Measurements from ENCODE around the gene CRIP2.

CRIP2 gene

GRCh38 chr14:105526776-105527380, 52.3 kb downstream of the CRIP2 start:
- peaks cover 3% of the 10 kb centered on the region for H3K9me3 ChIP-seq (ENCODE audit: control insufficient read depth, insufficient read depth, low read length)
- H3K4me3 ChIP-seq (ENCODE audit: low read depth, low read length), result no peak overlapping the region
- no peak overlapping the region for H3K9ac ChIP-seq (ENCODE audit: low read depth, low read length)
- H3K27me3 ChIP-seq (ENCODE audit: control insufficient read depth, insufficient read depth, low read length), result peaks cover 24% of the 10 kb centered on the region
- no peaks in the 10 kb centered on the region for H3K4me1 ChIP-seq (ENCODE audit: control insufficient read depth, insufficient read depth, low read length)
- no peaks in the 10 kb centered on the region for H3K36me3 ChIP-seq (ENCODE audit: control insufficient read depth, insufficient read depth, low read length)

- Histone ChIP-seq H3K4me3 (ENCODE audit: low read depth, low read length) (no peak overlapping the region), H3K27me3 (ENCODE audit: control insufficient read depth, insufficient read depth, low read length) (peaks cover 24% of the 10 kb centered on the region), H3K4me1 (ENCODE audit: control insufficient read depth, insufficient read depth, low read length) (no peaks in the 10 kb centered on the region), H3K36me3 (ENCODE audit: control insufficient read depth, insufficient read depth, low read length) (no peaks in the 10 kb centered on the region), H3K9ac (ENCODE audit: low read depth, low read length) (no peak overlapping the region), H3K9me3 (ENCODE audit: control insufficient read depth, insufficient read depth, low read length) (peaks cover 3% of the 10 kb centered on the region)
Measured at GRCh38 chr14:105527381-105527825, 52.8 kb downstream of the CRIP2 start.

GRCh38 chr14:105527826-105528585, 53.4 kb downstream of the CRIP2 start:
- Histone ChIP-seq H3K4me3 (ENCODE audit: low read depth, low read length) (peak overlapping the region; percentile 26), H3K9me3 (ENCODE audit: control insufficient read depth, insufficient read depth, low read length) (peaks cover 3% of the 10 kb centered on the region), H3K9ac (ENCODE audit: low read depth, low read length) (no peak overlapping the region), H3K36me3 (ENCODE audit: control insufficient read depth, insufficient read depth, low read length) (no peaks in the 10 kb centered on the region), H3K27me3 (ENCODE audit: control insufficient read depth, insufficient read depth, low read length) (peaks cover 24% of the 10 kb centered on the region), H3K4me1 (ENCODE audit: control insufficient read depth, insufficient read depth, low read length) (no peaks in the 10 kb centered on the region)

- no peaks in the 10 kb centered on the region for H3K4me1 ChIP-seq (ENCODE audit: control insufficient read depth, insufficient read depth, low read length)
- H3K4me3 ChIP-seq (ENCODE audit: low read depth, low read length), result no peak overlapping the region
- H3K36me3 ChIP-seq (ENCODE audit: control insufficient read depth, insufficient read depth, low read length), result no peaks in the 10 kb centered on the region
- H3K27me3 ChIP-seq (ENCODE audit: control insufficient read depth, insufficient read depth, low read length), result peaks cover 24% of the 10 kb centered on the region
- no peak overlapping the region for H3K9ac ChIP-seq (ENCODE audit: low read depth, low read length)
- H3K9me3 ChIP-seq (ENCODE audit: control insufficient read depth, insufficient read depth, low read length), result peaks cover 3% of the 10 kb centered on the region
Measured at GRCh38 chr14:105528586-105529318, 54.1 kb downstream of the CRIP2 start.

GRCh38 chr14:105529319-105529568, 54.6 kb downstream of the CRIP2 start:
- Histone ChIP-seq H3K9ac (ENCODE audit: low read depth, low read length) (no peak overlapping the region), H3K27me3 (ENCODE audit: control insufficient read depth, insufficient read depth, low read length) (peaks cover 24% of the 10 kb centered on the region), H3K4me3 (ENCODE audit: low read depth, low read length) (no peak overlapping the region)

More at GRCh38 chr14:105529319-105529568, 54.6 kb downstream of the CRIP2 start:
- Histone ChIP-seq H3K4me1 (ENCODE audit: control insufficient read depth, insufficient read depth, low read length) (no peaks in the 10 kb centered on the region), H3K9me3 (ENCODE audit: control insufficient read depth, insufficient read depth, low read length) (peaks cover 3% of the 10 kb centered on the region), H3K36me3 (ENCODE audit: control insufficient read depth, insufficient read depth, low read length) (no peaks in the 10 kb centered on the region)
